HepG2 (cell line): ENCODE data around the gene PPIL3. TPM values are rescaled to one million over a fixed set of nuclear protein-coding genes. Genes with fewer than 3 reads are reported as not detected.

Source experiments
- AHDC1 ChIP-seq: sonication (generic); formaldehyde crosslinking; IDR thresholded peaks from 2 replicates; pipeline ENCODE4 v1.5.1; 2020; ENCODE audit warnings: mild to moderate bottlenecking, missing genetic modification reagents, borderline replicate concordance
- ATF4 ChIP-seq, 2 experiments: fragments of 450-650 bp in 1 of 2; sonication (generic) in 1 of 2; formaldehyde crosslinking; IDR thresholded peaks; 2 replicates each; pipeline versions ENCODE4 v1.5.0 to v1.8.0; 2020 to 2022; ENCODE audit warnings: mild to moderate bottlenecking in 1 of 2, missing genetic modification reagents in 1 of 2
- BCLAF1 ChIP-seq: fragments of 450-650 bp; IDR thresholded peaks from 2 replicates; pipeline ENCODE4 v1.6.1; 2017; ENCODE audit warnings: mild to moderate bottlenecking
- CEBPG ChIP-seq: IDR thresholded peaks from 2 replicates; pipeline ENCODE4 v1.6.1; 2016
- CENPT ChIP-seq: sonication (generic); formaldehyde crosslinking; IDR thresholded peaks from 2 replicates; pipeline ENCODE4 v1.8.0; 2022; ENCODE audit warnings: low read depth, mild to moderate bottlenecking, moderate library complexity, missing genetic modification reagents
- DR1 ChIP-seq: sonication (generic); formaldehyde crosslinking; IDR thresholded peaks from 2 replicates; pipeline ENCODE4 v1.8.0; 2021; ENCODE audit warnings: mild to moderate bottlenecking, missing genetic modification reagents, inconsistent platforms
- ETV5 ChIP-seq: IDR thresholded peaks from 2 replicates; pipeline ENCODE4 v1.6.1; 2018; ENCODE audit warnings: missing biosample characterization, missing genetic modification reagents, inconsistent platforms, borderline replicate concordance
- IRF2 ChIP-seq: IDR thresholded peaks from 2 replicates; pipeline ENCODE4 v1.6.1; 2018; ENCODE audit warnings: missing genetic modification reagents, missing compliant biosample characterization
- MEF2D ChIP-seq: sonication (generic); formaldehyde crosslinking; IDR thresholded peaks from 2 replicates; pipeline ENCODE4 v1.5.1; 2020; ENCODE audit warnings: mild to moderate bottlenecking, missing genetic modification reagents
- NR2F2 ChIP-seq: IDR thresholded peaks from 2 replicates; pipeline ENCODE4 v1.6.1; 2012; ENCODE audit warnings: low read depth, inconsistent platforms, borderline replicate concordance
- NRL ChIP-seq: sonication (generic); formaldehyde crosslinking; IDR thresholded peaks from 2 replicates; pipeline ENCODE4 v1.5.0; 2020; ENCODE audit warnings: missing genetic modification reagents, mild to moderate bottlenecking, moderate library complexity, borderline replicate concordance
- SETDB1 ChIP-seq: sonication (generic); formaldehyde crosslinking; IDR thresholded peaks from 2 replicates; pipeline ENCODE4 v1.5.1; 2020; ENCODE audit warnings: missing genetic modification reagents, mild to moderate bottlenecking, borderline replicate concordance
- TFDP2 ChIP-seq: sonication (generic); formaldehyde crosslinking; IDR thresholded peaks from 2 replicates; pipeline ENCODE4 v1.4.0; 2020; ENCODE audit warnings: missing genetic modification reagents
- THAP7 ChIP-seq: sonication (generic); formaldehyde crosslinking; IDR thresholded peaks from 2 replicates; pipeline ENCODE4 v1.8.1; 2023; ENCODE audit warnings: mild to moderate bottlenecking, missing genetic modification reagents
- ZNF577 ChIP-seq: sonication (generic); formaldehyde crosslinking; IDR thresholded peaks from 2 replicates; pipeline ENCODE4 v1.4.0; 2020; ENCODE audit warnings: mild to moderate bottlenecking, low read depth, missing genetic modification reagents, borderline replicate concordance
- polyA plus RNA-seq, 8 experiments: library from polyadenylated mRNA; depleted of rRNA in 3 of 8; stranded (reverse) in 7 of 8; unstranded in 1 of 8; fragments of >200 nt; fragmentation: Illumina TruSeq in 4 of 8; extraction: Trizol in 4 of 8; gene quantifications; 2 replicates each; pipeline versions ENCODE4 v1.2.1 to v1.2.3, GENCODE V29; 2011 to 2016; ENCODE audit warnings: low read depth in 4 of 8, missing spikeins in 1 of 8, mixed read lengths in 1 of 8; ENCODE audit not compliant: insufficient read depth in 1 of 8
- total RNA-seq, 5 experiments: library from RNA; depleted of rRNA; stranded (reverse); fragments of >200 nt; fragmentation: Illumina TruSeq; extraction: Trizol; gene quantifications; 2 replicates each; pipeline ENCODE4 v1.2.3, GENCODE V29; 2016; ENCODE audit warnings: low read depth in 1 of 5

The PPIL3 gene
- total and polyA plus RNA-seq, 2 of the 13 experiments (the other 11 are each of a cell fraction or from before 2014, with no cell fraction given), result 98.7 to 107 TPM

- peak; percentile 94 for TF ChIP-seq TFDP2 (CRISPR knock-in tag)
- peak; percentile 78 for TF ChIP-seq ETV5 (CRISPR knock-in tag)
- peak; percentile 72 for TF ChIP-seq CEBPG (CRISPR knock-in tag)
- TF ChIP-seq IRF2 (CRISPR knock-in tag), result peak; percentile 98
- no peak; the same call in 1 of the 2 replicates for TF ChIP-seq ZNF577 (CRISPR knock-in tag)
- peak; percentile 10; the same call in 1 of the 2 replicates for TF ChIP-seq NR2F2
- TF ChIP-seq SETDB1 (CRISPR knock-in tag), result 0 out of 2 replicates have a peak, but pooled peaks have one; percentile 69
- TF ChIP-seq CENPT, result no peak
- TF ChIP-seq NRL (CRISPR knock-in tag), result peak; percentile 98
- TF ChIP-seq MEF2D (CRISPR knock-in tag), result peak; percentile 89
- TF ChIP-seq AHDC1 (CRISPR knock-in tag), result no peak; the same call in 1 of the 2 replicates
- TF ChIP-seq DR1, result peak; percentile 96
- TF ChIP-seq ATF4 (CRISPR knock-in tag; IDR thresholded peaks at IDR 0.05), result no peak; a peak in 1 of 4 replicates
- no peak for TF ChIP-seq BCLAF1
- peak; percentile 91 for TF ChIP-seq THAP7
These were observed 24.5 kb downstream of the PPIL3 start, which contains the start of gene CLK1 (continued) for GRCh38 chr2:200864176-200865034.
